K562 (cell line): ENCODE data around the gene NRN1L.

Experiments used
- CBFA2T2 ChIP-seq: fragments of 450-650 bp; conservative IDR thresholded peaks from 2 replicates; pipeline ENCODE4 v1.6.1; 2017; ENCODE audit warnings: mild to moderate bottlenecking
- CREB1 ChIP-seq, 2 experiments: sonication (generic) in 1 of 2; formaldehyde crosslinking in 1 of 2; IDR thresholded peaks; 2 replicates each; pipeline versions ENCODE4 v1.6.1 to v1.8.0; 2012 to 2022; ENCODE audit warnings: inconsistent platforms in 1 of 2, mild to moderate bottlenecking in 1 of 2, missing genetic modification reagents in 1 of 2, moderate library complexity in 1 of 2
- CREM ChIP-seq: IDR thresholded peaks from 2 replicates; pipeline ENCODE4 v1.6.1; 2014; ENCODE audit warnings: antibody characterized with exemption, low read depth
- EZH2 ChIP-seq: IDR thresholded peaks from 2 replicates; pipeline ENCODE4 v1.6.1; 2012; ENCODE audit warnings: low read depth, mild to moderate bottlenecking, inconsistent platforms, low read length, borderline replicate concordance
- FOXM1 ChIP-seq, 2 experiments: fragments of 450-650 bp in 1 of 2; sonication (generic) in 1 of 2; formaldehyde crosslinking in 1 of 2; IDR thresholded peaks; 2 replicates each; pipeline versions ENCODE4 v1.6.1 to v1.9.0; 2017 to 2022; ENCODE audit warnings: low read depth in 2 of 2, mild to moderate bottlenecking in 2 of 2, missing genetic modification reagents in 1 of 2, moderate library complexity in 1 of 2
- FOXP1 ChIP-seq: sonication (generic); formaldehyde crosslinking; IDR thresholded peaks from 2 replicates; pipeline ENCODE4 v1.8.0; 2022; ENCODE audit warnings: mild to moderate bottlenecking, missing genetic modification reagents
- SP1 ChIP-seq: sonication (generic); formaldehyde crosslinking; IDR thresholded peaks from 2 replicates; pipeline ENCODE4 v1.8.1; 2022; ENCODE audit warnings: mild to moderate bottlenecking, missing genetic modification reagents
- ZC3H8 ChIP-seq: fragments of 450-650 bp; IDR thresholded peaks from 2 replicates; pipeline ENCODE4 v1.6.1; 2017
- ZNF274 ChIP-seq: IDR thresholded peaks from 2 replicates; pipeline ENCODE4 v1.6.1; 2011; ENCODE audit warnings: low read depth, mild to moderate bottlenecking, low read length, moderate library complexity, borderline replicate concordance
- TF ChIP-seq, protein P1 (sequence below): fragments of 450-650 bp; IDR thresholded peaks from 2 replicates; pipeline ENCODE4 v1.6.1; 2016; ENCODE audit warnings: missing biosample characterization, missing genetic modification characterization

DNA sequence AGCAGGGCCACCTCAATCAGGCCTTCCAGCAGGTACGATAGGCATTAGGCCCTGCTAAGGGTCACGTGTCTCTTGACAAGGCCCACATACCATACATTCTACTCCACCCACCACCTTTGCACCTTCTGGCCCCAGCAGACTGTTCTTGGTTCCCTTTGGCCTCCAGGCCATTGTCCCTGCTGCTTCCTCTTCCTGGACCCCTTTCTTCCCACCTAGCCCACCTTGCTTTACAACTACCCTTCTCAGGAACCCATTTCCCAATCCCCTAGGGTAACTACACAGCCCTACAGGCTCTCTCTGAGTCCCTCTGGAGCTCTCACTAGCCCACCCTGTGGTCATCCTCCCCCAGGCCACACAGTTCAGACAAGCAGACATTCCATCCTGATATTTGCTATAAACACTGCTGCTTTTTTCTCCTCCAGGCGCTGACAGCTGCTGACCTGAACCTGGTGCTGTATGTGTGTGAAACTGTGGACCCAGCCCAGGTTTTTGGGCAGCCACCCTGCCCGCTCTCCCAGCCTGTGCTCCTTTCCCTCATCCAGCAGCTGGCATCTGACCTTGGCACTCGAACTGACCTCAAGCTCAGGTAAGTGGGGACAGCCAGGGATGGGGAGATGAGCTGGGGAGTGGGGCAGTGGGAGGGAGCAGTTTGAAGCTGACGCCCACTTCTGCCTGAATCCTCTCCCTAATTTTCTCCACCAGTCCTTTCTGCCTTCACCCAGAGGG, 1.4 kb upstream of the NRN1L start:
- TF ChIP-seq, protein P1, sequence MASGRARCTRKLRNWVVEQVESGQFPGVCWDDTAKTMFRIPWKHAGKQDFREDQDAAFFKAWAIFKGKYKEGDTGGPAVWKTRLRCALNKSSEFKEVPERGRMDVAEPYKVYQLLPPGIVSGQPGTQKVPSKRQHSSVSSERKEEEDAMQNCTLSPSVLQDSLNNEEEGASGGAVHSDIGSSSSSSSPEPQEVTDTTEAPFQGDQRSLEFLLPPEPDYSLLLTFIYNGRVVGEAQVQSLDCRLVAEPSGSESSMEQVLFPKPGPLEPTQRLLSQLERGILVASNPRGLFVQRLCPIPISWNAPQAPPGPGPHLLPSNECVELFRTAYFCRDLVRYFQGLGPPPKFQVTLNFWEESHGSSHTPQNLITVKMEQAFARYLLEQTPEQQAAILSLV (tag): no peak
- TF ChIP-seq EZH2 (no peak), SP1 (no peak), CREB1 (IDR thresholded peaks at IDR 0.05) (no peak), CREB1 (CRISPR knock-in tag; IDR thresholded peaks at IDR 0.05) (no peak), FOXP1 (CRISPR knock-in tag) (no peak), ZNF274 (no peak), CREM (no peak), CBFA2T2 (no peak), FOXM1 (IDR thresholded peaks at IDR 0.05; ENCODE audit: low read depth) (no peak), FOXM1 (CRISPR knock-in tag; IDR thresholded peaks at IDR 0.05; ENCODE audit: low read depth) (no peak), ZC3H8 (no peak)
